Sigmoid colon (tissue), 4 donors: ENCODE measurements around the gene ARHGEF18.

Experiments used
- CTCF ChIP-seq, 4 experiments: fragments of 450-650 bp in 3 of 4; fragments of 200-600 bp in 1 of 4; IDR thresholded peaks; one replicate each; pipeline ENCODE4 v1.5.1; 2016 to 2019; ENCODE audit warnings: antibody characterized with exemption in 4 of 4, mild to moderate bottlenecking in 3 of 4, moderate library complexity in 2 of 4
- POLR2A ChIP-seq, 2 donors: fragments of 450-650 bp; IDR thresholded peaks; one replicate each; pipeline ENCODE4 v1.6.1; 2016; ENCODE audit warnings: antibody characterized with exemption in 2 of 2, mild to moderate bottlenecking in 2 of 2, moderate library complexity in 2 of 2
- POLR2AphosphoS5 ChIP-seq, 4 donors: sonication (generic); formaldehyde crosslinking; IDR thresholded peaks; one replicate each; pipeline ENCODE4 v1.6.1; 2017; ENCODE audit warnings: antibody characterized with exemption in 4 of 4

GRCh38 chr19:7391218-7391670, 42.5 kb downstream of the ARHGEF18 start:
- TF ChIP-seq CTCF (IDR thresholded peaks at IDR 0.05) (no peak), POLR2AphosphoS5 (IDR thresholded peaks at IDR 0.05) (no peak), POLR2A (IDR thresholded peaks at IDR 0.05) (no peak)
